ENCODE results near the gene B3GNT3. TPM values are rescaled to one million over a fixed set of nuclear protein-coding genes. Genes with fewer than 3 reads are reported as not detected.

The B3GNT3 gene
- total RNA-seq = not detected in 2 replicates

- no peak for DNase-seq (ENCODE audit: low read depth, low spot score)
These were observed at the start of gene B3GNT3 for GRCh38 chr19:17794731-17795494. B3GNT3 (plus strand) TSS chr19:17795138; CDS start chr19:17807808, 12,670 bp downstream.

GRCh38 chr19:17747205-17748098, 47.5 kb upstream of the B3GNT3 start:
- peak; percentile 73 for DNase-seq (ENCODE audit: low read depth, low spot score)

- DNase-seq (ENCODE audit: low read depth, low spot score) = no peak
These were observed 45.9 kb upstream of the B3GNT3 start for GRCh38 chr19:17748884-17749638.

- DNase-seq (ENCODE audit: low read depth, low spot score) = no peak
These were observed 45.0 kb upstream of the B3GNT3 start for GRCh38 chr19:17749912-17750317.

- DNase-seq (ENCODE audit: low read depth, low spot score) = no peak
These were observed 43.6 kb upstream of the B3GNT3 start, which contains the start of gene FCHO1 for GRCh38 chr19:17751103-17751911. FCHO1 (plus strand) TSS chr19:17751477; CDS start chr19:17755165, 3,688 bp downstream.

- no peak for DNase-seq (ENCODE audit: low read depth, low spot score)
These were observed 43.0 kb upstream of the B3GNT3 start for GRCh38 chr19:17751912-17752273.

- DNase-seq (ENCODE audit: low read depth, low spot score) = no peak
These were observed 41.9 kb upstream of the B3GNT3 start for GRCh38 chr19:17752865-17753639.

GRCh38 chr19:17753976-17754375, 41.0 kb upstream of the B3GNT3 start:
- no peak for DNase-seq (ENCODE audit: low read depth, low spot score)

GRCh38 chr19:17754634-17755442, 40.1 kb upstream of the B3GNT3 start:
- DNase-seq (ENCODE audit: low read depth, low spot score) = no peak

GRCh38 chr19:17755443-17755890, 39.5 kb upstream of the B3GNT3 start:
- no peak for DNase-seq (ENCODE audit: low read depth, low spot score)

GRCh38 chr19:17755977-17756670, 38.8 kb upstream of the B3GNT3 start:
- no peak for DNase-seq (ENCODE audit: low read depth, low spot score)

- DNase-seq (ENCODE audit: low read depth, low spot score) = no peak
These were observed 37.8 kb upstream of the B3GNT3 start for GRCh38 chr19:17757125-17757524.

GRCh38 chr19:17758515-17758914, 36.4 kb upstream of the B3GNT3 start:
- DNase-seq (ENCODE audit: low read depth, low spot score) = no peak

GRCh38 chr19:17761148-17761547, 33.8 kb upstream of the B3GNT3 start:
- no peak for DNase-seq (ENCODE audit: low read depth, low spot score)

GRCh38 chr19:17762505-17763229, 32.3 kb upstream of the B3GNT3 start:
- no peak for DNase-seq (ENCODE audit: low read depth, low spot score)

GRCh38 chr19:17764348-17764747, 30.6 kb upstream of the B3GNT3 start:
- no peak for DNase-seq (ENCODE audit: low read depth, low spot score)

- DNase-seq (ENCODE audit: low read depth, low spot score) = no peak
These were observed 29.8 kb upstream of the B3GNT3 start for GRCh38 chr19:17765069-17765618.
